Measurements from ENCODE around the gene SOWAHB.

- TF ChIP-seq, protein P1, sequence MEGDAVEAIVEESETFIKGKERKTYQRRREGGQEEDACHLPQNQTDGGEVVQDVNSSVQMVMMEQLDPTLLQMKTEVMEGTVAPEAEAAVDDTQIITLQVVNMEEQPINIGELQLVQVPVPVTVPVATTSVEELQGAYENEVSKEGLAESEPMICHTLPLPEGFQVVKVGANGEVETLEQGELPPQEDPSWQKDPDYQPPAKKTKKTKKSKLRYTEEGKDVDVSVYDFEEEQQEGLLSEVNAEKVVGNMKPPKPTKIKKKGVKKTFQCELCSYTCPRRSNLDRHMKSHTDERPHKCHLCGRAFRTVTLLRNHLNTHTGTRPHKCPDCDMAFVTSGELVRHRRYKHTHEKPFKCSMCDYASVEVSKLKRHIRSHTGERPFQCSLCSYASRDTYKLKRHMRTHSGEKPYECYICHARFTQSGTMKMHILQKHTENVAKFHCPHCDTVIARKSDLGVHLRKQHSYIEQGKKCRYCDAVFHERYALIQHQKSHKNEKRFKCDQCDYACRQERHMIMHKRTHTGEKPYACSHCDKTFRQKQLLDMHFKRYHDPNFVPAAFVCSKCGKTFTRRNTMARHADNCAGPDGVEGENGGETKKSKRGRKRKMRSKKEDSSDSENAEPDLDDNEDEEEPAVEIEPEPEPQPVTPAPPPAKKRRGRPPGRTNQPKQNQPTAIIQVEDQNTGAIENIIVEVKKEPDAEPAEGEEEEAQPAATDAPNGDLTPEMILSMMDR (IDR thresholded peaks at IDR 0.05), result no peak
- no peak for TF ChIP-seq POLR2A (IDR thresholded peaks at IDR 0.05)
Measured at GRCh38 chr4:76930685-76931084, 32.7 kb upstream of the SOWAHB start.

Measured in lower leg skin (tissue), 3 donors.